GM12878 (cell line): ENCODE measurements around the gene MKRN1. TPM values are rescaled to one million over a fixed set of nuclear protein-coding genes. Genes with fewer than 3 reads are reported as not detected.
A peak's percentile ranks its signal among the peaks of the same experiment; 100 is the strongest.

ENCODE experiments used
- E4F1 ChIP-seq: fragments of 450-650 bp; IDR thresholded peaks from 2 replicates; pipeline ENCODE4 v1.6.1; 2018; ENCODE audit warnings: borderline replicate concordance, mild to moderate bottlenecking; ENCODE audit not compliant: partially characterized antibody
- EZH2 ChIP-seq: IDR thresholded peaks from 2 replicates; pipeline ENCODE4 v1.6.1; 2012; ENCODE audit warnings: low read depth, mild to moderate bottlenecking, control low read depth, inconsistent platforms, low read length, borderline replicate concordance; ENCODE audit not compliant: control insufficient read depth
- IRF5 ChIP-seq: fragments of 450-650 bp; IDR thresholded peaks from 2 replicates; pipeline ENCODE4 v1.6.1; 2017; ENCODE audit warnings: borderline replicate concordance
- MXI1 ChIP-seq: fragments of 150-350 bp; IDR thresholded peaks from 2 replicates; pipeline ENCODE4 v1.6.1; 2011; ENCODE audit warnings: low read depth, mild to moderate bottlenecking, inconsistent platforms, low read length, improper control_type of control experiment
- NR2F1 ChIP-seq: fragments of 450-650 bp; conservative IDR thresholded peaks from 2 replicates; pipeline ENCODE4 v1.6.1; 2017; ENCODE audit warnings: mild to moderate bottlenecking
- RUNX3 ChIP-seq: IDR thresholded peaks from 2 replicates; pipeline ENCODE4 v1.6.1; 2012; ENCODE audit warnings: low read length, inconsistent platforms
- SMAD1 ChIP-seq: fragments of 450-650 bp; IDR thresholded peaks from 2 replicates; pipeline ENCODE4 v1.6.1; 2018; ENCODE audit warnings: mild to moderate bottlenecking, low read depth; ENCODE audit not compliant: partially characterized antibody
- SMARCA5 ChIP-seq: fragments of 450-650 bp; IDR thresholded peaks from 2 replicates; pipeline ENCODE4 v1.6.1; 2017; ENCODE audit warnings: mild to moderate bottlenecking
- ZBTB40 ChIP-seq: fragments of 450-650 bp; IDR thresholded peaks from 2 replicates; pipeline ENCODE4 v1.6.1; 2016; ENCODE audit warnings: mild to moderate bottlenecking, moderate library complexity, borderline replicate concordance
- polyA plus RNA-seq, 11 experiments: library from polyadenylated mRNA; depleted of rRNA in 4 of 11; unstranded in 6 of 11; stranded (reverse) in 5 of 11; fragments of >200 nt; fragmentation: Nextera tagmentation in 4 of 11; fragmentation: Illumina TruSeq in 1 of 11; extraction: Ambion mirVana in 4 of 11; extraction: Trizol in 1 of 11; gene quantifications; 1 replicate in 1 of 11; 2 replicates in 10 of 11; pipeline versions ENCODE4 v1.2.1 to v1.2.3, GENCODE V29; 2011 to 2016; ENCODE audit warnings: inconsistent platforms in 2 of 11, missing spikeins in 2 of 11, low read depth in 1 of 11
- total RNA-seq, 4 experiments: library from RNA; depleted of rRNA in 3 of 4; stranded (reverse); fragments of >200 nt in 3 of 4; fragmentation: Illumina TruSeq in 1 of 4; extraction: Trizol in 1 of 4; gene quantifications; 2 replicates each; pipeline versions ENCODE4 v1.2.1 to v1.2.3, GENCODE V29; 2013 to 2021

Gene MKRN1
- total and polyA plus RNA-seq, 10 of the 15 experiments (the other 5 are each of a cell fraction or from before 2014, with no cell fraction given): 19.1 to 61.3 (median 50.6) TPM

GRCh38 chr7:140478246-140479061 lies 851 bp downstream of the MKRN1 start (continued):
- TF ChIP-seq ZBTB40 (no peak), IRF5 (no peak), MXI1 (0 out of 2 replicates have a peak, but pooled peaks have one; percentile 38), RUNX3 (0 out of 2 replicates have a peak, but pooled peaks have one; percentile 28), SMARCA5 (0 out of 2 replicates have a peak, but pooled peaks have one; percentile 46), NR2F1 (0 out of 2 replicates have a peak, but pooled peaks have one; percentile 35), SMAD1 (no peak), E4F1 (no peak), EZH2 (no peak)
